SK-N-SH (cell line): ENCODE measurements around the gene CHCHD5. TPM values are rescaled to one million over a fixed set of nuclear protein-coding genes. Genes with fewer than 3 reads are reported as not detected.
"Not testable (repeated sequence)": the region's sequence is repeated elsewhere in the genome, so short reads cannot be mapped to it uniquely, and the experiment has no call there.

Source experiments
- CTCF ChIA-PET: fragments of 300-600, 350-600 bp; formaldehyde crosslinking; extraction: SDS; loops from one replicate; lab custom pipeline; 2021; lab: Yijun Ruan, JAX
- POLR2A ChIA-PET: fragments of 350-600 bp; sonication (Branson Sonifier 250); formaldehyde crosslinking; extraction: SDS; loops from one replicate; lab custom pipeline; 2020; ENCODE audit warnings: antibody characterized with exemption, inconsistent platforms; lab: Yijun Ruan, JAX
- DNase-seq: peaks from one replicate; pipeline ENCODE4 v3.0.0; 2012
- H2AFZ ChIP-seq: fragments of 200-600 bp; sonication (generic); 2 replicates; pipeline ENCODE4 v1.8.1; 2016; ENCODE audit warnings: antibody characterized with exemption, mild to moderate bottlenecking, low read depth
- H3F3A ChIP-seq: fragments of 200-600 bp; sonication (generic); replicated peaks from 2 replicates; pipeline ENCODE3; 2016; ENCODE audit warnings: antibody characterized with exemption, mild to moderate bottlenecking; ENCODE audit not compliant: insufficient read depth
- H3K27ac ChIP-seq, 2 experiments: fragments of 200-500 bp in 1 of 2; fragments of 200-600 bp in 1 of 2; sonication (Bioruptor generic) in 1 of 2; sonication (generic), shearing (Covaris generic) in 1 of 2; 2 replicates each; pipeline versions ENCODE4 v1.5.1 to v1.6.1; 2014 to 2016; ENCODE audit warnings: low read depth in 2 of 2, inconsistent platforms in 1 of 2, low read length in 1 of 2, mild to moderate bottlenecking in 1 of 2, mixed read lengths in 1 of 2
- H3K27me3 ChIP-seq: fragments of 200-600 bp; sonication (generic), shearing (Covaris generic); 2 replicates; pipeline ENCODE4 v1.6.1; 2016; ENCODE audit warnings: mixed run types; ENCODE audit not compliant: insufficient read depth
- H3K36me3 ChIP-seq, 2 experiments: fragments of 200-500 bp in 1 of 2; fragments of 200-600 bp in 1 of 2; sonication (Bioruptor generic) in 1 of 2; sonication (generic) in 1 of 2; replicated peaks in 1 of 2; 2 replicates each; pipeline versions ENCODE3 to v1.5.1; 2014 to 2016; ENCODE audit warnings: low read length in 1 of 2, mild to moderate bottlenecking in 1 of 2; ENCODE audit not compliant: insufficient read depth in 2 of 2, control insufficient read depth in 1 of 2
- H3K4me1 ChIP-seq, 2 experiments: fragments of 200-500 bp in 1 of 2; fragments of 200-600 bp in 1 of 2; sonication (Bioruptor generic) in 1 of 2; sonication (generic), shearing (Covaris generic) in 1 of 2; 2 replicates each; pipeline versions ENCODE4 v1.5.1 to v1.6.1; 2014 to 2016; ENCODE audit warnings: low read depth in 1 of 2, low read length in 1 of 2, mixed run types in 1 of 2; ENCODE audit not compliant: insufficient read depth in 2 of 2, control insufficient read depth in 1 of 2
- H3K4me2 ChIP-seq: fragments of 200-600 bp; sonication (generic), shearing (Covaris generic); 2 replicates; pipeline ENCODE4 v1.6.1; 2017; ENCODE audit warnings: mixed run types
- H3K4me3 ChIP-seq, 2 experiments: fragments of 200-500 bp in 1 of 2; fragments of 200-600 bp in 1 of 2; sonication (Bioruptor generic) in 1 of 2; sonication (generic), shearing (Covaris generic) in 1 of 2; 2 replicates each; pipeline versions ENCODE4 v1.5.1 to v1.8.1; 2014 to 2016; ENCODE audit warnings: low read depth in 2 of 2, inconsistent platforms in 1 of 2, low read length in 1 of 2, mild to moderate bottlenecking in 1 of 2, mixed read lengths in 1 of 2, moderate library complexity in 1 of 2
- H3K79me2 ChIP-seq: fragments of 200-600 bp; sonication (generic); 2 replicates; pipeline ENCODE4 v1.8.1; 2017; ENCODE audit warnings: mild to moderate bottlenecking; ENCODE audit not compliant: insufficient read depth
- H3K9ac ChIP-seq: fragments of 200-600 bp; sonication (generic); 2 replicates; pipeline ENCODE4 v1.6.1; 2017; ENCODE audit warnings: mixed run types
- H3K9me2 ChIP-seq: fragments of 200-600 bp; sonication (generic); 2 replicates; pipeline ENCODE4 v1.6.1; 2017; ENCODE audit warnings: mixed run types
- H3K9me3 ChIP-seq: fragments of 200-600 bp; sonication (generic); 2 replicates; pipeline ENCODE4 v1.6.1; 2017; ENCODE audit warnings: mixed run types, mild to moderate bottlenecking, moderate library complexity
- H4K20me1 ChIP-seq: fragments of 200-600 bp; sonication (generic); 2 replicates; pipeline ENCODE4 v1.6.1; 2017; ENCODE audit warnings: mild to moderate bottlenecking, mixed run types; ENCODE audit not compliant: insufficient read depth
- CHD2 ChIP-seq: fragments of 150-350 bp; IDR thresholded peaks from 2 replicates; pipeline ENCODE4 v1.6.1; 2018; ENCODE audit warnings: low read length; ENCODE audit not compliant: partially characterized antibody
- CTCF ChIP-seq: fragments of 200-600 bp; sonication (generic); IDR thresholded peaks from 2 replicates; pipeline ENCODE4 v1.6.1; 2017; ENCODE audit warnings: antibody characterized with exemption, mild to moderate bottlenecking, moderate library complexity
- FOSL2 ChIP-seq: IDR thresholded peaks from 2 replicates; pipeline ENCODE4 v1.4.0; 2012; ENCODE audit warnings: low read depth, mild to moderate bottlenecking, moderate library complexity, borderline replicate concordance
- FOXJ3 ChIP-seq: sonication (generic); formaldehyde crosslinking; IDR thresholded peaks from 2 replicates; pipeline ENCODE4 v1.5.1; 2020; ENCODE audit warnings: mild to moderate bottlenecking, missing genetic modification reagents
- GATA2 ChIP-seq: sonication (generic); formaldehyde crosslinking; IDR thresholded peaks from 2 replicates; pipeline ENCODE4 v1.5.0; 2020; ENCODE audit warnings: mild to moderate bottlenecking, missing genetic modification reagents
- JUND ChIP-seq: IDR thresholded peaks from 2 replicates; pipeline ENCODE4 v1.4.0; 2012
- MXI1 ChIP-seq: IDR thresholded peaks from 2 replicates; pipeline ENCODE4 v1.6.1; 2012; ENCODE audit warnings: mild to moderate bottlenecking, low read depth, low read length, improper control_type of control experiment
- PBX3 ChIP-seq: IDR thresholded peaks from 2 replicates; pipeline ENCODE4; 2012
- RCOR1 ChIP-seq: fragments of 150-350 bp; IDR thresholded peaks from 2 replicates; pipeline ENCODE4 v1.6.1; 2017; ENCODE audit warnings: antibody characterized with exemption, low read length
- RXRA ChIP-seq: IDR thresholded peaks from 2 replicates; pipeline ENCODE4 v1.4.0; 2012; ENCODE audit warnings: low read depth, mild to moderate bottlenecking, borderline replicate concordance
- SMC3 ChIP-seq: IDR thresholded peaks from 2 replicates; pipeline ENCODE4 v1.6.1; 2012; ENCODE audit warnings: low read depth, low read length, improper control_type of control experiment
- TCF12 ChIP-seq: IDR thresholded peaks from 2 replicates; pipeline ENCODE4 v1.4.0; 2012
- ZBTB33 ChIP-seq: IDR thresholded peaks from 2 replicates; pipeline ENCODE4 v1.4.0; 2012; ENCODE audit warnings: low read depth, borderline replicate concordance
- WGBS: methylation state at CpG from one replicate; pipeline ENCODE4 v1.1.6; 2017; ENCODE audit warnings: low lambda C conversion rate; 5-methylcytosine and 5-hydroxymethylcytosine counted together
- polyA plus RNA-seq, 3 experiments: library from polyadenylated mRNA; depleted of rRNA; stranded (reverse); fragments of >200 nt; gene quantifications; 2 replicates each; pipeline ENCODE4 v1.2.3, GENCODE V29; 2012

CHCHD5 gene
- polyA plus RNA-seq, 1 of the 3 experiments (the other 2 are of a cell fraction) = 55.9 TPM

GRCh38 chr2:112607680-112608438 is 23.4 kb downstream of the CHCHD5 start:
- Histone ChIP-seq H3F3A (no peaks in the 10 kb centered on the region), H3K4me2 (no peak overlapping the region), H4K20me1 (no peaks in the 10 kb centered on the region), H3K36me3 (no peaks in the 10 kb centered on the region), H3K27me3 (no peaks in the 10 kb centered on the region), H2AFZ (no peak overlapping the region), H3K9ac (no peak overlapping the region), H3K4me1 (no peaks in the 10 kb centered on the region), H3K27ac (no peak overlapping the region), H3K9me3 (no peaks in the 10 kb centered on the region), H3K9me2 (no peaks in the 10 kb centered on the region), H3K4me3 (no peak overlapping the region), H3K79me2 (no peaks in the 10 kb centered on the region)
- ChIA-PET CTCF (interaction anchor here (13.6 kb wide), 1 partner anchor 118 kb away, joined by 149 read pairs; no protein-coding TSS in a partner anchor), POLR2A (no interaction called here)
- TF ChIP-seq FOXJ3 (CRISPR knock-in tag) (no peak), ZBTB33 (no peak), RCOR1 (no peak), SMC3 (no peak), CHD2 (no peak), RXRA (no peak), MXI1 (no peak), GATA2 (CRISPR knock-in tag) (no peak), JUND (no peak), TCF12 (no peak), PBX3 (no peak), CTCF (no peak), FOSL2 (no peak)
- 80% methylated on average over 8 of the region's 8 CpGs for whole genome bisulfite sequencing
- DNase-seq = no peak

GRCh38 chr2:112609320-112609719 is 24.9 kb downstream of the CHCHD5 start:
- H3K27me3 ChIP-seq, H2AFZ ChIP-seq, POLR2A ChIA-PET, H3K79me2 ChIP-seq, H3K9ac ChIP-seq, H3K9me3 ChIP-seq, H3K4me2 ChIP-seq, H3K9me2 ChIP-seq, H3F3A ChIP-seq, H3K36me3 ChIP-seq, H3K4me1 ChIP-seq, H3K27ac ChIP-seq, DNase-seq, H4K20me1 ChIP-seq, H3K4me3 ChIP-seq: not testable (repeated sequence)
- CTCF ChIA-PET = interaction anchor here (1.2 kb wide), 1 partner anchor 18 kb away, joined by 3 read pairs; no protein-coding TSS in a partner anchor
- WGBS = 98% methylated on average over 4 of the region's 4 CpGs

- H3K36me3 ChIP-seq, H3K27me3 ChIP-seq, H3K9ac ChIP-seq, H3K4me3 ChIP-seq, H4K20me1 ChIP-seq, H3K27ac ChIP-seq, DNase-seq, H3K9me2 ChIP-seq, H3K4me1 ChIP-seq, H3K4me2 ChIP-seq, H3F3A ChIP-seq, POLR2A ChIA-PET, H3K79me2 ChIP-seq, H3K9me3 ChIP-seq, H2AFZ ChIP-seq: not testable (repeated sequence)
- 61% methylated on average over 1 of the region's 1 CpG for WGBS
- CTCF ChIA-PET = interaction anchor here (1.1 to 1.8 kb wide), 2 partner anchors 15 to 115 kb away, joined by 3 to 4 read pairs; no protein-coding TSS in a partner anchor
Observed at GRCh38 chr2:112612283-112612682, 27.9 kb downstream of the CHCHD5 start.
